WI38 (cell line): Measurements from ENCODE around the gene NEAT1.

Experiments
- H3K4me3 ChIP-seq: 2 replicates; pipeline ENCODE4 v1.5.1; 2011; ENCODE audit warnings: low read depth, mild to moderate bottlenecking, control low read depth, low read length
- CTCF ChIP-seq: IDR thresholded peaks from 2 replicates; pipeline ENCODE4 v1.5.1; 2012; ENCODE audit warnings: low read depth, mild to moderate bottlenecking, control low read depth, low read length

Gene NEAT1

DNA sequence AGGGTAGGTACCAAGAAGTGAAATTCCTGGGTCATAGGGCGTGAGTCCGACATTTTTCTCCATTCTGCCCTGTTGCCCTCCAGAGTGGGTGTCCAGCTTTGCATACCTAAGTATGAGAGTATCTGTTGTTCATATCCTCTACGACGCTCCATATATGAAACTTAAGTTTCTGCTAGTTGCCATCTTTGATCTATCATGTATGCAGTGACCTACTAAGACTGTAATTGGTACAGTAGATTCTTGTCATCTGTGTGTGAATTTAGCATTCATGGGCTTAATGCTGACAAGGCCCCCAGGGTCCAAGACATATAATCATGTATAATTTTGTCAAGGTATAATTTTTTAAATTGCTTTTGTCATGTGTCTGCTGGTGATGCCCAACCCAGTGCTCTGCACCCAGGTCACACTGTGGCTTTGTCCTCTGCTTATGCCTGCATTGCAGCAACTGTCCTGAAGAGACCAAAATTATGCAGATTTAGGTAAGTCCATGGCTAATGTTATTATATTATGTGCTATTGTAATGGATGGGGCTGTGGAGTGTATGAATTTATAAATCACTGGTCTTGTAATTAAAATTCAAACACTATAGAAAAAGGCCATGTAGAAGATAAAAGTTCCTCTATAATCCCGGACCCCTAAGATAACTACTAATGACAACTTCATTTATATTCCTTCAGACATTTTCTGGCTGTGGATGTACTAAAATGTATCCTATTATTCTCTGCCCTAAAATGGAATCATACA lies 12.2 kb downstream of the NEAT1 start:
- no peak overlapping the region for H3K4me3 ChIP-seq
- TF ChIP-seq CTCF: no peak

DNA sequence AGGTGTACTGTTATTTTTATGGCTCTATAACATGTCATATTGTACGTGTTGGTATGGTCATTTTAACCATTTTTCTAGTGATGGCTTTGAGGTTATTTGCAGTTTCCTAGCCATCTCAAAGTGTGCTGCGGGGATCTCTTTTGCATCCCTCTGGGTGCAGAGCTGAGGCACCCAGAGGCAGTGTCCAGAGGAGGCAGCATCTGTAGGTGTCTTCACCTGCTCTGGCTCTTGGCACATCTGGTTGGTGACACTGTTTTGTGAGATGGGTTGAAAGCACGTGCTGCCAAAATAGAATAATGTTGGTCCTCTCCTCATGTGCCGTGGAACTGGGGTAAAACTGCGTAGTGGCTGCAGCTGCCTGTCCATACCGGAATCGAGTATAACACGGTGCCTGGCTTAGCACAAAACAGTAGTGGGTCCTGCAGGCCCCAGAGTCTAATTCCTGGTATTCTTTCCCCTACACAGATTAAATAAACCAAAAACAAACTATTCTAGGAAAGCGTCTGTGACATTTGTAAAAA lies 12.9 kb downstream of the NEAT1 start:
- no peak for TF ChIP-seq CTCF
- no peak overlapping the region for H3K4me3 ChIP-seq

DNA sequence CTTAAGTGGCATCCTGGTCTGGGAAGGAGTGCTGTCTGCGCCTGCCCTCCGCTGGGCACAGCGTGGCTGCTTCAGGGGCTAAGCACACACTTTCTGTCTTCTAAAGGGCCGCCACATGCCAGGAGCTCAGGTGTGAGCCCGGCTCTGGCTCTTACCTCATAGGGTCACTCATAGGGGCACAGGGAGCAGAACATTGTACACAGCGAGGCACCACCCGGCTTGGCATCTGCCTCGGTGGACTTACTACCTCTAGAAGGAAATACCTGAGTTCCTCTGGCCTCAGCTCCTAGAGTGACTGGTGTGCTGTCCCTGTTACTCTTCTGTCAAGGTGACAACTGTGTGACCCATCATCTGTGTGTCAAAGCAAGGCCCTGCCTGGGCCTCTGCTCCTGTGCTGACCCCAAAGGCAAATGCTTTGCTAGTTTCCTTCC lies 13.4 kb downstream of the NEAT1 start:
- TF ChIP-seq CTCF: no peak
- H3K4me3 ChIP-seq: no peak overlapping the region

- no peak overlapping the region for H3K4me3 ChIP-seq
- no peak for TF ChIP-seq CTCF
Measured at GRCh38 chr11:65436412-65437032, 13.9 kb downstream of the NEAT1 start.

DNA sequence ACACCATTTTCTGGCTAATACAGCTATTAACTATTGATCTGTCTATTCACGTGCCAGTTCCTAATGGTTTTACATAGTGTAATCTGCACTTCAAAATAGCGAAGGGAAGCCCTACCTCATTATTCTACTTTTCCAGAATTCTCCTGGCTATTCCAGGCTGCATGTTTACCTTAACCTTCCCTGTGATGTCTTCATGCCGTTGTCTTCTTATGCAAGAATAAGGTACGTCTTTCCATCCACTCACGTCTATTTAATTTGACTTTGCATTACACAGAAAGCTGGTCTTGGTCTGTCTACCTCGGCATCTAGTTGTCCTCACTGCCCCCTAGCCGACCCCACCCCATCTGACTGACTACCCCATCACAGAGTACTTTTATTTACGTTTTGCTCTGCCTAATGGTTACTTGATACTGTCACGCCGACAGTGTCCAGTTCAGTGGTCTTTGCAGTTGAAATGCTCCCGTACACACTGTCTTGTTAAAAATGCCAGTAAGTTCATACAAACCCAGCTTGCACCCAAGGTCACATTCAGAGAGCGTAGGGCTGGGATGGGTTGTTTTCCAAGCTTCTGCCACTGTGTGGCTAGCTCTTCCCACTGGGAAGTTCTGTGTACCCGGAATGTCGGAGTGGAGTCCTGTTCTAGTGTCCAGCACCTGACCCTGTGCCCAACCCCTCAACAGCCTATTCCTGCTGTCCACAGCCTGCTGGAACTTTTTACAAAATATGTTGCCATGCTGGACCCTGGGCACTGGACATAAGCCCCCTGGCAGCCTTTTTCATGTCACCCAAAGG lies 15.0 kb downstream of the NEAT1 start:
- no peak overlapping the region for H3K4me3 ChIP-seq
- no peak for TF ChIP-seq CTCF

- TF ChIP-seq CTCF: no peak
- H3K4me3 ChIP-seq: no peak overlapping the region
Measured at GRCh38 chr11:65438257-65439151, 15.9 kb downstream of the NEAT1 start.
